Naive thymus-derived CD8-positive, alpha-beta T cell (primary cell): ENCODE data around the gene PAPOLA. TPM values are rescaled to one million over a fixed set of nuclear protein-coding genes. Genes with fewer than 3 reads are reported as not detected.
A peak's percentile ranks its signal among the peaks of the same experiment; 100 is the strongest.

ENCODE experiments used
- ATAC-seq, 2 donors: fragments of 150-1000 bp; cut with Tn5 transposase in 1 of 2; sonication (Bioruptor Pico), chemical (Tn5 transposase) in 1 of 2; 1 replicate in 1 of 2; 2 replicates in 1 of 2; pipeline ENCODE4 v1.10.0; 2021; ENCODE audit warnings: mild to moderate bottlenecking in 2 of 2, moderate library complexity in 2 of 2
- POLR2A ChIA-PET: fragments of 350-600 bp; sonication (Branson Sonifier 250); formaldehyde crosslinking; loops from one replicate; lab custom pipeline; 2021; ENCODE audit warnings: antibody characterized with exemption; lab: Charles Lee
- DNase-seq, 10 donors: peaks; one replicate each; pipeline versions ENCODE4 v3.0.0 to v3.0.0-alpha.2; 2020 to 2022
- H3K27ac Mint-ChIP-seq, 10 donors: one replicate each; pipeline ENCODE4 v1.8.0; 2020 to 2022; ENCODE audit warnings: mild to moderate bottlenecking in 10 of 10, mixed read lengths in 10 of 10, moderate library complexity in 4 of 10, inconsistent platforms in 1 of 10
- H3K27me3 Mint-ChIP-seq, 5 donors: one replicate each; pipeline ENCODE4 v1.8.0; 2021 to 2022; ENCODE audit warnings: mixed read lengths in 5 of 5
- H3K36me3 Mint-ChIP-seq, 3 donors: one replicate each; pipeline ENCODE4 v1.8.0; 2020 to 2022; ENCODE audit warnings: mixed read lengths in 3 of 3, mild to moderate bottlenecking in 2 of 3, inconsistent platforms in 1 of 3
- H3K4me1 Mint-ChIP-seq, 4 donors: one replicate each; pipeline ENCODE4 v1.8.0; 2021 to 2022; ENCODE audit warnings: mixed read lengths in 4 of 4
- H3K4me3 Mint-ChIP-seq, 10 donors: one replicate each; pipeline ENCODE4 v1.8.0; 2020 to 2022; ENCODE audit warnings: mild to moderate bottlenecking in 10 of 10, mixed read lengths in 10 of 10, moderate library complexity in 6 of 10, inconsistent platforms in 1 of 10
- H3K9me3 Mint-ChIP-seq, 9 donors: one replicate each; pipeline ENCODE4 v1.8.0; 2020 to 2022; ENCODE audit warnings: mixed read lengths in 9 of 9, mild to moderate bottlenecking in 3 of 9, inconsistent platforms in 1 of 9, moderate library complexity in 1 of 9
- polyA plus RNA-seq, 3 donors: library from polyadenylated mRNA; unstranded; fragments of 300-500 nt; fragmentation: Illumina TruSeq; gene quantifications; one replicate each; pipeline ENCODE4 v1.2.3, GENCODE V29; 2021
- total RNA-seq, 8 experiments: library from RNA in 2 of 8; stranded (reverse) in 2 of 8; gene quantifications; one replicate each; pipeline ENCODE4 v1.2.3 and lab custom pipeline; 2021 to 2026

The PAPOLA gene
- total and polyA plus RNA-seq, 5 experiments from 2014 or later, result 63.3 to 289 (median 79.4) TPM

- POLR2A ChIA-PET, result interaction anchor here (0.5 kb wide), 1 partner anchor 1113 kb away, joined by 8 read pairs; no protein-coding TSS in a partner anchor
Measured at GRCh38 chr14:96573473-96574100, 71.4 kb downstream of the PAPOLA start.

GRCh38 chr14:96574171-96574632, 72.0 kb downstream of the PAPOLA start:
- Mint-ChIP-seq H3K4me3 (no peak overlapping the region), H3K9me3 (no peaks in the 10 kb centered on the region), H3K4me1 (peaks cover 16 to 29% (median 27%) of the 10 kb centered on the region in 4 donors), H3K27me3 (no peaks in the 10 kb centered on the region), H3K36me3 (peaks cover 0 to 23% (median 4%) of the 10 kb centered on the region in 3 donors), H3K27ac (peak overlapping the region in 2 of 10 donors; percentile 58 to 74)
- ATAC-seq (no peak), DNase-seq (no peak)
- POLR2A ChIA-PET, result interaction anchor here (0.5 kb wide), 1 partner anchor 1114 kb away, joined by 8 read pairs; no protein-coding TSS in a partner anchor

More at GRCh38 chr14:96573473-96574100, 71.4 kb downstream of the PAPOLA start:
- no peak overlapping the region for H3K4me3 Mint-ChIP-seq
- H3K27me3 Mint-ChIP-seq, result no peaks in the 10 kb centered on the region
- peaks cover 0 to 29% (median 4%) of the 10 kb centered on the region in 3 donors for H3K36me3 Mint-ChIP-seq
- no peaks in the 10 kb centered on the region for H3K9me3 Mint-ChIP-seq
- ATAC-seq, result no peak
- DNase-seq, result no peak
- H3K27ac Mint-ChIP-seq, result peak overlapping the region in 3 of 10 donors; percentile 24 to 74 (median 58)
- peaks cover 16 to 29% (median 27%) of the 10 kb centered on the region in 4 donors for H3K4me1 Mint-ChIP-seq

- Mint-ChIP-seq H3K27ac (peak overlapping the region in 5 of 10 donors; percentile 4 to 45 (median 7)), H3K4me1 (peaks cover 16 to 29% (median 27%) of the 10 kb centered on the region in 4 donors), H3K36me3 (peaks cover 0 to 17% (median 4%) of the 10 kb centered on the region in 3 donors), H3K27me3 (no peaks in the 10 kb centered on the region), H3K9me3 (no peaks in the 10 kb centered on the region), H3K4me3 (no peak overlapping the region)
- ATAC-seq (no peak), DNase-seq (no peak)
- POLR2A ChIA-PET, result no interaction called here
Measured at GRCh38 chr14:96574633-96575632, 72.8 kb downstream of the PAPOLA start.

- H3K27me3 Mint-ChIP-seq, result no peaks in the 10 kb centered on the region
- no peaks in the 10 kb centered on the region for H3K9me3 Mint-ChIP-seq
- ATAC-seq, result no peak
- no peak for DNase-seq
- peaks cover 16 to 29% (median 27%) of the 10 kb centered on the region in 4 donors for H3K4me1 Mint-ChIP-seq
- H3K27ac Mint-ChIP-seq, result peak overlapping the region in 7 of 10 donors; percentile 13 to 73 (median 68)
- H3K36me3 Mint-ChIP-seq, result peaks cover 0 to 14% (median 4%) of the 10 kb centered on the region in 3 donors
- POLR2A ChIA-PET, result interaction anchor here (0.6 to 0.8 kb wide), 2 partner anchors 17 to 262 kb away, joined by 3 read pairs; no protein-coding TSS in a partner anchor
- no peak overlapping the region for H3K4me3 Mint-ChIP-seq
Measured at GRCh38 chr14:96576359-96576758, 74.2 kb downstream of the PAPOLA start.

GRCh38 chr14:96576937-96577336, 74.8 kb downstream of the PAPOLA start:
- ATAC-seq, result peak; percentile 35 to 50
- POLR2A ChIA-PET, result interaction anchor here (0.6 to 0.8 kb wide), 2 partner anchors 16 to 263 kb away, joined by 3 read pairs; no protein-coding TSS in a partner anchor
- Mint-ChIP-seq H3K36me3 (peaks cover 0 to 14% (median 4%) of the 10 kb centered on the region in 3 donors), H3K4me3 (peak overlapping the region in 1 of 10 donors; percentile 6), H3K4me1 (peaks cover 18 to 27% (median 26%) of the 10 kb centered on the region in 4 donors), H3K9me3 (no peaks in the 10 kb centered on the region), H3K27me3 (no peaks in the 10 kb centered on the region), H3K27ac (peak overlapping the region; percentile 12 to 85 (median 45))
- DNase-seq, result no peak

GRCh38 chr14:96578619-96579018, 76.4 kb downstream of the PAPOLA start:
- Mint-ChIP-seq H3K27me3 (no peaks in the 10 kb centered on the region), H3K36me3 (peaks cover 0 to 3% (median 0%) of the 10 kb centered on the region in 3 donors), H3K4me3 (no peak overlapping the region), H3K27ac (no peak overlapping the region), H3K4me1 (peaks cover 18 to 27% (median 26%) of the 10 kb centered on the region in 4 donors), H3K9me3 (no peaks in the 10 kb centered on the region)
- POLR2A ChIA-PET, result no interaction called here
- DNase-seq, result no peak
- ATAC-seq, result no peak

GRCh38 chr14:96579358-96579757, 77.2 kb downstream of the PAPOLA start:
- no peak for ATAC-seq
- POLR2A ChIA-PET, result no interaction called here
- no peaks in the 10 kb centered on the region for H3K9me3 Mint-ChIP-seq
- peaks cover 0 to 3% (median 0%) of the 10 kb centered on the region in 3 donors for H3K36me3 Mint-ChIP-seq
- H3K27ac Mint-ChIP-seq, result peak overlapping the region in 1 of 10 donors; percentile 24
- H3K4me1 Mint-ChIP-seq, result peaks cover 18 to 30% (median 26%) of the 10 kb centered on the region in 4 donors
- peaks cover 0 to under 1% (median 0%) of the 10 kb centered on the region in 5 donors for H3K27me3 Mint-ChIP-seq
- no peak for DNase-seq
- no peak overlapping the region for H3K4me3 Mint-ChIP-seq

GRCh38 chr14:96579855-96580254, 77.7 kb downstream of the PAPOLA start:
- peaks cover 0 to 3% (median 0%) of the 10 kb centered on the region in 3 donors for H3K36me3 Mint-ChIP-seq
- H3K27me3 Mint-ChIP-seq, result peaks cover 0 to 3% (median 0%) of the 10 kb centered on the region in 5 donors
- peaks cover 18 to 32% (median 26%) of the 10 kb centered on the region in 4 donors for H3K4me1 Mint-ChIP-seq
- H3K9me3 Mint-ChIP-seq, result no peaks in the 10 kb centered on the region
- POLR2A ChIA-PET, result no interaction called here
- ATAC-seq, result no peak
- H3K4me3 Mint-ChIP-seq, result no peak overlapping the region
- H3K27ac Mint-ChIP-seq, result no peak overlapping the region
- no peak for DNase-seq

- H3K4me1 Mint-ChIP-seq, result peaks cover 16 to 26% (median 23%) of the 10 kb centered on the region in 4 donors
- H3K36me3 Mint-ChIP-seq, result no peaks in the 10 kb centered on the region
- DNase-seq (no peak), ATAC-seq (no peak)
- peaks cover 0 to 10% (median 1%) of the 10 kb centered on the region in 5 donors for H3K27me3 Mint-ChIP-seq
- no peaks in the 10 kb centered on the region for H3K9me3 Mint-ChIP-seq
- H3K4me3 Mint-ChIP-seq, result no peak overlapping the region
- peak overlapping the region in 1 of 10 donors; percentile 33 for H3K27ac Mint-ChIP-seq
- POLR2A ChIA-PET, result no interaction called here
Measured at GRCh38 chr14:96580566-96580965, 78.4 kb downstream of the PAPOLA start.

- H3K4me1 Mint-ChIP-seq, result peaks cover 14 to 23% (median 22%) of the 10 kb centered on the region in 4 donors
Measured at GRCh38 chr14:96581026-96581425, 78.8 kb downstream of the PAPOLA start.

GRCh38 chr14:96581902-96582301, 79.7 kb downstream of the PAPOLA start:
- Mint-ChIP-seq H3K4me1 (peaks cover 7 to 14% (median 13%) of the 10 kb centered on the region in 4 donors), H3K27me3 (peaks cover 0 to 14% (median 6%) of the 10 kb centered on the region in 5 donors), H3K27ac (no peak overlapping the region), H3K36me3 (no peaks in the 10 kb centered on the region), H3K4me3 (no peak overlapping the region), H3K9me3 (no peaks in the 10 kb centered on the region)
- ATAC-seq, result no peak
- DNase-seq, result no peak
- POLR2A ChIA-PET, result no interaction called here

More at GRCh38 chr14:96581026-96581425, 78.8 kb downstream of the PAPOLA start:
- POLR2A ChIA-PET, result no interaction called here
- no peak for DNase-seq
- Mint-ChIP-seq H3K4me3 (no peak overlapping the region), H3K9me3 (no peaks in the 10 kb centered on the region), H3K27me3 (peaks cover 0 to 14% (median 6%) of the 10 kb centered on the region in 5 donors), H3K36me3 (no peaks in the 10 kb centered on the region), H3K27ac (no peak overlapping the region)
- no peak for ATAC-seq

GRCh38 chr14:96582411-96582961, 80.3 kb downstream of the PAPOLA start:
- peaks cover 6 to 8% (median 7%) of the 10 kb centered on the region in 4 donors for H3K4me1 Mint-ChIP-seq
- DNase-seq (no peak), ATAC-seq (no peak)
- no peak overlapping the region for H3K27ac Mint-ChIP-seq
- H3K27me3 Mint-ChIP-seq, result peaks cover 2 to 17% (median 6%) of the 10 kb centered on the region in 5 donors
- no peaks in the 10 kb centered on the region for H3K36me3 Mint-ChIP-seq
- H3K9me3 Mint-ChIP-seq, result no peaks in the 10 kb centered on the region
- H3K4me3 Mint-ChIP-seq, result no peak overlapping the region
- POLR2A ChIA-PET, result no interaction called here
